GM15510 (cell line): ENCODE measurements around the gene TUBB6.

ENCODE experiments used
- POLR2A ChIP-seq: IDR thresholded peaks from 3 replicates; pipeline ENCODE4 v1.6.1; 2011; ENCODE audit warnings: borderline replicate concordance; ENCODE audit not compliant: insufficient read length; ENCODE audit errors: extremely low read depth

TUBB6 gene

DNA sequence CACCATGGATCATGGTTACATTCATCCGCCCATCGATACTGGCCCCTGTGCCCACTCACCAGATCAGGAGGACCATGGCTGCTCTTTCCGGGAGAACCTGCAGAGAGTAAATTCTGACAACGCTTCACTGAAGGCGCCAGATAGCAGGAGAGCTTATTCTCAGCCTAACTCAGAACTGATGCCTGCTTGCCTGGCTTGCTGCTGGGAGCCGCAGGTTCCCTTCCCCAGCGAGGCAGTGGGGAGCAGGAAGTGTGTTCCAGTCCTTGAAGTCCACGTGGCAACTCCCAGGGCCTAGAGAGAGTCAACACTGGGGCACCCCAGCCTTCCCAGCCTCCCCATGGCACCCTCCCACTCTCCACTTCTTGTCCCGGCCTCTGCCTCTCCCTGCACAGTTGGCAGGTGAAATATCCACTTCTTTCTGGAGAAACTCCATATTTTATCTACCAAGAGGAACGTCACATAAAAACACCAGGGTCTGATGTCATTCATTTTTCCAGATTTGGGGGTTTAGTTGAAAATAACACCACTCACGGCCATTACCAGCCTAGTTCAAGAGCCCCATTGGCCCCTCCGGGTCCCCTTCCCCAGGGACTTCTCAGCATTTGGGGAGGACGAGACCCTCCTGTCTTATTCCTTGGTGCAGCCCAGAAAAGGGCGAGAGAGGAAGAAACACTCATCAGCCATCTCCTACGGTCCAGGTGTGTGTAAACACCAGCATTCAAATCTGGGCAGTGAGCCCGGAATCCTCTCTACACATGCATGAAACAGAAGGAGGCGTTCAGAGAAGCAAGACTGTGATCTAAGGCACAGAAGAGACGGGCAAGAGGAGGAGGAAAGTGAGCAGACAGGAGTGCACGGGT, 3.5 kb upstream of the TUBB6 start:
- no peak for TF ChIP-seq POLR2A

DNA sequence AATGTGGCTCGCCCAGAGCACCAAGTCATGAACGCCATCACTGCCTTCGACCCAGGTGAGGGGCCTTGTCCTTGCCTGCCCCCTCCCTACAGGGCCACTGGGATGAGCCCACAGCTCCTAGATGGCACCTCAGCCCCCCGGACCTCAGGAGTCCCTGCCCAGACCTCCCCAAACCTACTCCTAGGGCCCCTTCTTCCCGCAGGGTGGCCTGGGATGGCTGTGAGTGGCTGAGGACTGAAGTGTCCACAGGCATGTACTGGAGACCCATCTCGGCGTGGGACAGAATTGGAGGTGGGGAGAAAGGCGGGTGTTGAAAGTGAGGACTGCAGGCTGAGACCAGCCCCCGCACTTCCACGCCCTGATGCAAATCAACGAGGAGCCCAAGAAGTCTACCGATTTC, 2.8 kb upstream of the TUBB6 start:
- no peak for TF ChIP-seq POLR2A

GRCh38 chr18:12305930-12306629, 2.0 kb upstream of the TUBB6 start:
- no peak for TF ChIP-seq POLR2A

- no peak for TF ChIP-seq POLR2A
Measured at GRCh38 chr18:12306752-12307700, 1.0 kb upstream of the TUBB6 start.

- no peak for TF ChIP-seq POLR2A
Measured at GRCh38 chr18:12308386-12309100, 502 bp downstream of the TUBB6 start.

DNA sequence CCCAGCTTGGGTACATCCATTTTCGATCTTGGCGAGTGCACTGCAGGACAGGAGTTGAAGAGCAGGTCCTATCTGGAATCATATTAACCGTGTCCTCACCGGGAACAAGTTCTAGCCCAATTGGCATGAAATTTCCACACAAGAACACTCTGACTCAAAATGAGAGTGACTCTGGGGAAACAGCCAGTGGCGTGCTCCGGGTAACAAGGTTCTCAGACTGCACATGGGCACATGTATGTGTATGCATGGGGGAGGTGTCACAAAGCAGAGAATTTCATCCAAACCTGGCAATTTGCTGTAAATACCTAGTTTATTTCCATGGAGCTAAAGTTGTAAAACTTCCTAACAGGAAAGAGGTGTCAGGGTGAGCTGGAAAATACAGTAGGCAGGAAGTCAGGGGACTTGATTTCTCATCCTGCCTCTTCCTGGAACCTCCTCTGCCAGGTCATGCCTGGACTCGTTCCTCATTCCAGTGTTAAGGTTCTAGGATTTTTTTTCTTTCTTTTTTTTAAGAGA, 1.7 kb downstream of the TUBB6 start:
- no peak for TF ChIP-seq POLR2A

GRCh38 chr18:12310762-12311161, 2.7 kb downstream of the TUBB6 start:
- TF ChIP-seq POLR2A: no peak

GRCh38 chr18:12312976-12313375, 4.9 kb downstream of the TUBB6 start:
- no peak for TF ChIP-seq POLR2A

- no peak for TF ChIP-seq POLR2A
Measured at GRCh38 chr18:12313530-12314245, 5.6 kb downstream of the TUBB6 start.

GRCh38 chr18:12314591-12315305, 6.7 kb downstream of the TUBB6 start:
- no peak for TF ChIP-seq POLR2A

DNA sequence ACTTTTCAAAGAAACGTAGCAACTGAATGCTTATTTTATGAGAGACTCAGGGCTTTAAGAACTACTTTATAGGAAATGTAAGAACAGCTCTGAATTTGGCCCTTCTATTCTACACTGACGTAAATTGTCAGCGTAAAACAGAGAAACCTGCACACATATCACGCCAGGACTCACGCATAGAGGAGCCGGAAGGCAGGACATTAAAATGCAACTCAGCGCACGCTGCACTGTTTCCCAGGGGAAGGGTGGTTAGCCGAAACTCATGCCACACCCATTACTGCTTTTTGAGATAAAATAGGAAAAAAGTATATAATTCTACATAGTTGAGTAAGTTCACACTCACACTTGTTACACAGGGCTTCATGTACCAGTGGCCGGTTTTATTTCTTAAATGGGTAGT, 7.4 kb downstream of the TUBB6 start:
- no peak for TF ChIP-seq POLR2A

GRCh38 chr18:12315911-12316310, 7.9 kb downstream of the TUBB6 start:
- no peak for TF ChIP-seq POLR2A

GRCh38 chr18:12317664-12318333, 9.8 kb downstream of the TUBB6 start:
- no peak for TF ChIP-seq POLR2A

DNA sequence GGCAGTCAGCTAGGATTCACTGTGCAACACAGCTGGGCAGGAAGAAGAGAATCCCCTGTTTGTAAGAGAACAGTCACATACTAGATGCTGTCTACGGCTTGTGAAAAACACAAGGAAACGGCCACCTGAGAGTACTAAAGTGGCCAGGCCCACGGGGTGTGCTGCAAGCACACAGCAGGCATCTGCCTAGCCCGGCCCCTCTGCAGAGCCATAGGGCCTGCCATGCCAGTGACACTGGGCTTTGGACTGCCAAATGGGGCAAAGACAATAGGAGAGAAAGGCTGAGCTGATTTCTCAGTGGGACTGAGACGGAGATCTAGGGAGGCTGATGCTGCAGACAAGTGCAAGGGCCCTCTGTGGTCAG, 10.3 kb downstream of the TUBB6 start:
- TF ChIP-seq POLR2A: no peak
